MM.1S (cell line): ENCODE data around the gene FAM187B.

Source experiments
- CTCF ChIP-seq: fragments of 300-600 bp; sonication (generic); IDR thresholded peaks from 2 replicates; pipeline ENCODE4 v1.5.1; 2016; ENCODE audit warnings: antibody characterized with exemption, low read length, mixed read lengths
- EZH2 ChIP-seq: fragments of 300-600 bp; sonication (generic); optimal IDR thresholded peaks from 2 replicates; pipeline ENCODE3; 2017; ENCODE audit warnings: low read depth, mild to moderate bottlenecking, antibody characterized with exemption, low read length, mixed read lengths

DNA sequence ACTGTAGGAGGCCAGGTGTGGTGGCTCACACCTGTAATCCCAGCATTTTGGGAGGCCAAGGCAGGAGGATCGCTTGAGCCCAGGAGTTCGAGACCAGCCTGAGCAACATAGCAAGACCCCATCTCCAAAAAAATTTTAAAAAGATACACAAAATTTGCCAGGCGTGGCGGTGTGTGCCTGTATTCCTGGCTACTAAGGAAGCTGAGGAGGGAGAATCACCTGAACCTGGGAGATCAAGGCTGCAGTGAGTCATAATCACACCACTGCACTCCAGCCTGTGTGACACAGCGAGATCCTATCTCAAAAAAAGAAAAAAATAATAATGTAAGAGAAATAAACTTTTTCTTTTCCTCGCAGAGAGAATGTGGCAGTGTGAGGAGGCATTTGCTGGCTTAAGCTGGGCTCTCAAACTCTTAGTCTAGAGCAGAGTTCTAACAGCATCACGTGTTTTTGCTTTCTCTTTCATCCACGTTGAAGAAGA, 21.1 kb downstream of the FAM187B start:
- TF ChIP-seq CTCF (no peak), EZH2 (no peak)
